ENCODE measurements around the gene IFNL3.

- TF ChIP-seq EZH2 (IDR thresholded peaks at IDR 0.05; ENCODE audit: low read depth) = no peak
- TF ChIP-seq CTCF (conservative IDR thresholded peaks at IDR 0.05) = no peak
Measured at GRCh38 chr19:39237200-39238184, 7.3 kb downstream of the IFNL3 start.

All from PC-9 (cell line).